SW 1271 (cell line): ENCODE measurements around the gene SLCO4A1.

Experiments used
- DNase-seq, 2 experiments: peaks; one replicate each; lab custom pipeline; 2025; lab: John Stamatoyannopoulos, UW

The SLCO4A1 gene

GRCh38 chr20:62686869-62687830, 44.8 kb downstream of the SLCO4A1 start:
- DNase-seq: no peak

GRCh38 chr20:62688083-62688482, 45.8 kb downstream of the SLCO4A1 start:
- no peak for DNase-seq

GRCh38 chr20:62688855-62689460, 46.7 kb downstream of the SLCO4A1 start:
- peak in 1 of 2 experiments; percentile 13 for DNase-seq

GRCh38 chr20:62689861-62690260, 47.6 kb downstream of the SLCO4A1 start:
- no peak for DNase-seq

GRCh38 chr20:62690261-62690820, 48.0 kb downstream of the SLCO4A1 start:
- no peak for DNase-seq

GRCh38 chr20:62691487-62691886, 49.2 kb downstream of the SLCO4A1 start:
- no peak for DNase-seq

GRCh38 chr20:62692176-62692575, 49.9 kb downstream of the SLCO4A1 start:
- no peak for DNase-seq

GRCh38 chr20:62692801-62693523, 50.7 kb downstream of the SLCO4A1 start:
- DNase-seq: no peak

- DNase-seq: no peak
Observed at GRCh38 chr20:62693524-62693922, 51.2 kb downstream of the SLCO4A1 start.

- DNase-seq: no peak
Observed at GRCh38 chr20:62694106-62694505, 51.8 kb downstream of the SLCO4A1 start.

GRCh38 chr20:62694868-62695267, 52.6 kb downstream of the SLCO4A1 start:
- DNase-seq: no peak

- no peak for DNase-seq
Observed at GRCh38 chr20:62695448-62696414, 53.4 kb downstream of the SLCO4A1 start.

- DNase-seq: no peak
Observed at GRCh38 chr20:62696434-62696957, 54.2 kb downstream of the SLCO4A1 start.

- DNase-seq: no peak
Observed at GRCh38 chr20:62696989-62697388, 54.7 kb downstream of the SLCO4A1 start.

- no peak for DNase-seq
Observed at GRCh38 chr20:62697468-62697912, 55.2 kb downstream of the SLCO4A1 start.

- no peak for DNase-seq
Observed at GRCh38 chr20:62698231-62698630, 55.9 kb downstream of the SLCO4A1 start.

- no peak for DNase-seq
Observed at GRCh38 chr20:62699296-62699695, 57.0 kb downstream of the SLCO4A1 start.

GRCh38 chr20:62699741-62700140, 57.4 kb downstream of the SLCO4A1 start:
- no peak for DNase-seq

- DNase-seq: no peak
Observed at GRCh38 chr20:62700261-62700930, 58.1 kb downstream of the SLCO4A1 start.
